Subcutaneous abdominal adipose tissue (tissue), 5 donors: ENCODE measurements around the gene CTSC.

Experiments
- H3K27ac ChIP-seq: one replicate; pipeline ENCODE4 v1.7.0; 2013; ENCODE audit warnings: low read depth, mild to moderate bottlenecking, inconsistent platforms, low read length, moderate library complexity
- H3K27me3 ChIP-seq, 5 donors: one replicate each; pipeline ENCODE4 v1.7.0; 2013; ENCODE audit warnings: low read length in 5 of 5, inconsistent platforms in 1 of 5; ENCODE audit not compliant: control insufficient read depth in 5 of 5, insufficient read depth in 4 of 5
- H3K36me3 ChIP-seq, 5 donors: one replicate each; pipeline ENCODE4 v1.7.0; 2013; ENCODE audit warnings: low read length in 5 of 5; ENCODE audit not compliant: control insufficient read depth in 5 of 5, insufficient read depth in 5 of 5
- H3K4me1 ChIP-seq, 5 donors: one replicate each; pipeline ENCODE4 v1.7.0; 2013; ENCODE audit warnings: low read length in 5 of 5, mild to moderate bottlenecking in 3 of 5, moderate library complexity in 1 of 5; ENCODE audit not compliant: control insufficient read depth in 5 of 5, insufficient read depth in 5 of 5
- H3K4me3 ChIP-seq, 5 donors: one replicate each; pipeline ENCODE4 v1.7.0; 2013; ENCODE audit warnings: low read length in 5 of 5, low read depth in 1 of 5
- H3K9ac ChIP-seq, 5 donors: one replicate each; pipeline ENCODE4 v1.7.0; 2013; ENCODE audit warnings: low read length in 5 of 5, mild to moderate bottlenecking in 4 of 5, moderate library complexity in 3 of 5
- H3K9me3 ChIP-seq, 5 donors: one replicate each; pipeline ENCODE4 v1.7.0; 2013; ENCODE audit warnings: low read length in 5 of 5; ENCODE audit not compliant: control insufficient read depth in 5 of 5
- donor health status: healthy.
- donor health status: healthy.
- donor health status: healthy.
- donor health status: healthy.
- donor health status: healthy.

Gene CTSC

GRCh38 chr11:88335284-88335683 is 2.3 kb downstream of the CTSC start:
- Histone ChIP-seq H3K9me3 (no peaks in the 10 kb centered on the region), H3K27ac (no peak overlapping the region), H3K4me1 (peaks cover 2 to 20% (median 18%) of the 10 kb centered on the region in 5 donors), H3K4me3 (peak overlapping the region; percentile 23 to 93 (median 45)), H3K27me3 (no peaks in the 10 kb centered on the region), H3K36me3 (peaks cover 5 to 17% (median 10%) of the 10 kb centered on the region in 5 donors), H3K9ac (peak overlapping the region in 1 of 5 donors; percentile 22)

GRCh38 chr11:88333862-88334261 is 3.7 kb downstream of the CTSC start:
- Histone ChIP-seq H3K4me3 (peak overlapping the region in 1 of 5 donors; percentile 27), H3K9ac (no peak overlapping the region), H3K27me3 (no peaks in the 10 kb centered on the region), H3K27ac (no peak overlapping the region), H3K4me1 (peaks cover 2 to 20% (median 18%) of the 10 kb centered on the region in 5 donors), H3K36me3 (peaks cover 5 to 17% (median 12%) of the 10 kb centered on the region in 5 donors), H3K9me3 (no peaks in the 10 kb centered on the region)

DNA sequence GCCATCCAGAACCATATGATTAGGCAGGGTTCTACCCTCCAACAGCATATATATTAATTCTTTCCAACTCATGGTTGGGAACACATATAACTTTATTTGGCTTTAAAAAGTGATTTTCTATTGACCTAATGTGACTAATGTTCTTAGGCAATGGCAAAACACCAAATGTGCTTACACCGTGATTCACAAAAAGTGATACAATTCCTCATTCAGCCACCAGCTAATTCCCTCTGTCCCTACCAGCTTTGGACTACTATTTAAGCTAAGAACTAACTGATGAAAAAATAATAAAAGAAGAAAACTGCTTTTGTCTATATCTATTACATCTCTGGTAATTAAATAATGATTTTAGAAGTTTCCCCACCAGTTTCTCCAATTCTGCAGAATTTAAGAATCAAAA is 4.7 kb downstream of the CTSC start:
- Histone ChIP-seq H3K9ac (no peak overlapping the region), H3K9me3 (no peaks in the 10 kb centered on the region), H3K4me1 (peaks cover 0 to 15% (median 10%) of the 10 kb centered on the region in 5 donors), H3K36me3 (peaks cover 5 to 18% (median 12%) of the 10 kb centered on the region in 5 donors), H3K4me3 (no peak overlapping the region), H3K27ac (no peak overlapping the region), H3K27me3 (no peaks in the 10 kb centered on the region)

DNA sequence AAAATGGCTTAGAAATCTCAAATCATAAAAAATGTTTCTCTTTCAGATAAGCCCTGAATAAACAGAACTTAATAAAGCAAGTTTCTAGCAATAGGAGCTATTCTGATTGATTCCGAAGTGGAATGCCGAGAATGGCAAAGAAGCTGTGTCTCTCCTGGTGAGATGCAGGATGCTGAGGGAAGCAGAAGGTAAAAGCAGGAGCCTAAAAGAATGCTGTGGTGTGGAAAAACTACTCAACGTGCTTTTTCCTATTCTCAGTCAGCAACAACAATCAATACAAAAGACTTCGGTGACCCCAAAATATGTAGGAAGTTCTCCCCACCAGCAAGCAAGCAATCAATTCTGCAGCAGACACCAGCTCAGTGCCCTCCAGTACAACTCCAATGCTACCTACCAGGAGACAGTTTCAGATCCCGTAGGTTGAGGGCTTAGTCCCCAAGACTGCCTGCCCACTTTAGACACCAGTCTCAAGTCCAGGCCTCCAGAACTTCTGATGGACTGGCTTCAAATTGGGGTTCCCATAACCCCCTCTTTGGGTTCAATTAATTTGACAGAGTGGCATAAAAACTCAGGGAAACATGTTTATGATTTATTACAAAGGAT is 6.6 kb downstream of the CTSC start:
- Histone ChIP-seq H3K36me3 (peaks cover 5 to 29% (median 17%) of the 10 kb centered on the region in 5 donors), H3K4me3 (no peak overlapping the region), H3K27ac (no peak overlapping the region), H3K4me1 (peaks cover 0 to 9% (median 2%) of the 10 kb centered on the region in 5 donors), H3K9ac (no peak overlapping the region), H3K9me3 (no peaks in the 10 kb centered on the region), H3K27me3 (no peaks in the 10 kb centered on the region)

DNA sequence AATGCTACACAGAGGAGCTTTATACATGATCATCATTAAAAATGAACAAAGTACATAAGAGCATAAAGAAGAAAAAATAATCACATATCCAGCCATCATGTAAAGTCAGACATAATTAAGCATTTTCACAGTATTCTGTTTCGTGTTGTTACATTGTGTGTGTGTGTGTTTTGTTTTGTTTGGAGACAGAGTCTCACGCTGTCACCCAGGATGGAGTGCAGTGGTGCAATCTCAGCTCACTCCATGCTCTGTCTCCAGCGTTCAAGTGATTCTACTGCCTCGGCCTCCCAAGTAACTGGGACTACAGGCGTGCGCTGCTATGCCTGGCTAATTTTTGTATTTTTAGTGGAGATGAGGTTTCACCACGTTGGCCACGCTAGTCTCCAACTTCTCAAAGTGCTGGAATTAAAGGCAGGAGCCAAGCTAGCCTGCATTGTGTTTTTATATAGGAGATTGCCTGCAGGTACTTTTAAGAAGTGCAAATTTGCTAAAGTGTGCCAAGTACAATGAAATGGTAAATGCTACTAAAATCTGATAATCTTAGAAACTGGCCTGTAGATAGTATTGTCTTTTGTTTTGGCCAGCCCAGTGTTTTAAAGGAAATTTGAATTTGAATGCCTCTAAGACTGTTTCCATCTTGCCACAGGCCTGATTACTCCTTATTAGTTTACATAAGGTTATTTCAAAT is 7.8 kb downstream of the CTSC start:
- H3K36me3 ChIP-seq = peaks cover 5 to 29% (median 19%) of the 10 kb centered on the region in 5 donors
- no peaks in the 10 kb centered on the region for H3K9me3 ChIP-seq
- no peak overlapping the region for H3K4me3 ChIP-seq
- no peak overlapping the region for H3K9ac ChIP-seq
- no peak overlapping the region for H3K27ac ChIP-seq
- H3K4me1 ChIP-seq = peaks cover 0 to 16% (median 0%) of the 10 kb centered on the region in 5 donors
- H3K27me3 ChIP-seq = no peaks in the 10 kb centered on the region

- peaks cover 5 to 23% (median 22%) of the 10 kb centered on the region in 5 donors for H3K36me3 ChIP-seq
- H3K27ac ChIP-seq = no peak overlapping the region
- no peaks in the 10 kb centered on the region for H3K9me3 ChIP-seq
- H3K9ac ChIP-seq = no peak overlapping the region
- no peaks in the 10 kb centered on the region for H3K27me3 ChIP-seq
- H3K4me3 ChIP-seq = no peak overlapping the region
- H3K4me1 ChIP-seq = peaks cover 0 to 15% (median 0%) of the 10 kb centered on the region in 5 donors
Measured at GRCh38 chr11:88327462-88328143, 9.9 kb downstream of the CTSC start.

- Histone ChIP-seq H3K9ac (no peak overlapping the region), H3K27me3 (no peaks in the 10 kb centered on the region), H3K36me3 (peaks cover 5 to 22% (median 17%) of the 10 kb centered on the region in 5 donors), H3K9me3 (no peaks in the 10 kb centered on the region), H3K4me1 (peaks cover 0 to 14% (median 0%) of the 10 kb centered on the region in 5 donors), H3K27ac (no peak overlapping the region), H3K4me3 (no peak overlapping the region)
Measured at GRCh38 chr11:88327061-88327460, 10.5 kb downstream of the CTSC start.

- H3K9ac ChIP-seq = no peak overlapping the region
- peaks cover 0 to 14% (median 0%) of the 10 kb centered on the region in 5 donors for H3K4me1 ChIP-seq
- H3K27me3 ChIP-seq = no peaks in the 10 kb centered on the region
- H3K9me3 ChIP-seq = no peaks in the 10 kb centered on the region
- H3K4me3 ChIP-seq = no peak overlapping the region
- no peak overlapping the region for H3K27ac ChIP-seq
- H3K36me3 ChIP-seq = peaks cover 0 to 22% (median 10%) of the 10 kb centered on the region in 5 donors
Measured at GRCh38 chr11:88326099-88326498, 11.4 kb downstream of the CTSC start.

GRCh38 chr11:88324562-88325345 is 12.8 kb downstream of the CTSC start:
- no peak overlapping the region for H3K27ac ChIP-seq
- no peak overlapping the region for H3K9ac ChIP-seq
- H3K4me1 ChIP-seq = peaks cover 0 to 14% (median 3%) of the 10 kb centered on the region in 5 donors
- peaks cover 0 to 19% (median 6%) of the 10 kb centered on the region in 5 donors for H3K36me3 ChIP-seq
- H3K27me3 ChIP-seq = no peaks in the 10 kb centered on the region
- H3K9me3 ChIP-seq = no peaks in the 10 kb centered on the region
- no peak overlapping the region for H3K4me3 ChIP-seq
